Muscle of leg (tissue), 16 donors: Measurements from ENCODE around the gene ANKRD1. TPM values are rescaled to one million over a fixed set of nuclear protein-coding genes. Genes with fewer than 3 reads are reported as not detected.
A peak's percentile ranks its signal among the peaks of the same experiment; 100 is the strongest.

Experiments used
- DNase-seq: peaks from one replicate; pipeline ENCODE4 v3.0.0; 2013
- H3K27ac ChIP-seq: one replicate; pipeline ENCODE4 v1.5.1; 2013; ENCODE audit warnings: mild to moderate bottlenecking, low read length, control low read depth
- H3K27me3 ChIP-seq: one replicate; pipeline ENCODE4 v1.6.1; 2013; ENCODE audit warnings: low read length; ENCODE audit not compliant: control insufficient read depth, insufficient read depth
- H3K36me3 ChIP-seq: one replicate; pipeline ENCODE4 v1.6.1; 2013; ENCODE audit warnings: low read length; ENCODE audit not compliant: control insufficient read depth, insufficient read depth
- H3K4me1 ChIP-seq: one replicate; pipeline ENCODE4 v1.6.1; 2013; ENCODE audit warnings: low read length; ENCODE audit not compliant: control insufficient read depth, insufficient read depth
- H3K4me3 ChIP-seq: one replicate; pipeline ENCODE4 v1.5.1; 2013; ENCODE audit warnings: low read length, control low read depth
- H3K9me3 ChIP-seq: replicated peaks from 2 replicates; pipeline ENCODE4 v1.6.1; 2013; ENCODE audit warnings: low read depth, low read length; ENCODE audit not compliant: control insufficient read depth
- WGBS: methylation state at CpG from one replicate; pipeline ENCODE4 v1.1.5; 2013; ENCODE audit warnings: missing lambda C conversion rate; ENCODE audit not compliant: insufficient coverage; 5-methylcytosine and 5-hydroxymethylcytosine counted together
- long read RNA-seq, 11 donors: transcript quantifications; one replicate each; lab custom pipeline, GENCODE V29; 2026
- polyA plus RNA-seq, 8 donors: library from polyadenylated mRNA; unstranded; fragments of 120-200 nt; gene quantifications; one replicate each; pipeline versions ENCODE4 v1.2.1 to v1.2.3, GENCODE V29; 2013; ENCODE audit warnings: inconsistent platforms in 1 of 8, low replicate concordance in 1 of 8; ENCODE audit not compliant: insufficient read length in 8 of 8, insufficient read depth in 1 of 8
- total RNA-seq: library from RNA; stranded (reverse); fragments of 120-200 nt; gene quantifications from one replicate; pipeline ENCODE4 v1.2.4, GENCODE V29; 2013

ANKRD1 gene
- total RNA-seq, result 25.6 TPM
- 100 to 1,000 TPM in 2 of 8 donors, 10 to 100 TPM in 6; 12.5 to 128 (median 38.6) TPM for polyA plus RNA-seq
- long read RNA-seq, donor 1, partial matches to known transcripts, result 0 of 1 reads
- long read RNA-seq, donor 1, other reads (novel, unspliced or antisense), result 0 of 1 reads
- long read RNA-seq, donor 2, result 0 reads
- long read RNA-seq, donor 3, transcript ANKRD1-201 (9 exons, 1,979 nt), result major isoform, 7 of 7 reads
- long read RNA-seq, donor 3, partial matches to known transcripts, result 0 of 7 reads
- long read RNA-seq, donor 3, other reads (novel, unspliced or antisense), result 0 of 7 reads
- long read RNA-seq, donor 4, partial matches to known transcripts, result 0 of 1 reads
- long read RNA-seq, donor 4, other reads (novel, unspliced or antisense), result 0 of 1 reads
- long read RNA-seq, donor 5, transcript ANKRD1-201 (9 exons, 1,979 nt), result major isoform, 40 of 94 reads
- long read RNA-seq, donor 5, partial matches to known transcripts, result 54 of 94 reads
- long read RNA-seq, donor 5, other reads (novel, unspliced or antisense), result 0 of 94 reads
- long read RNA-seq, donor 6, partial matches to known transcripts, result 0 of 2 reads
- long read RNA-seq, donor 6, other reads (novel, unspliced or antisense), result 0 of 2 reads
- long read RNA-seq, donor 7, transcript ANKRD1-201 (9 exons, 1,979 nt), result major isoform, 5 of 192 reads
- long read RNA-seq, donor 7, partial matches to known transcripts, result 187 of 192 reads
- long read RNA-seq, donor 7, other reads (novel, unspliced or antisense), result 0 of 192 reads
- long read RNA-seq, donor 8, result 0 reads
- long read RNA-seq, donor 9, transcript ANKRD1-201 (9 exons, 1,979 nt), result major isoform, 5 of 10 reads
- long read RNA-seq, donor 9, partial matches to known transcripts, result 5 of 10 reads
- long read RNA-seq, donor 9, other reads (novel, unspliced or antisense), result 0 of 10 reads
- long read RNA-seq, donor 10, transcript ANKRD1-201 (9 exons, 1,979 nt), result major isoform, 15 of 94 reads
- long read RNA-seq, donor 10, partial matches to known transcripts, result 79 of 94 reads
- long read RNA-seq, donor 10, other reads (novel, unspliced or antisense), result 0 of 94 reads
- long read RNA-seq, donor 11, partial matches to known transcripts, result 0 of 2 reads
- long read RNA-seq, donor 11, other reads (novel, unspliced or antisense), result 0 of 2 reads

GRCh38 chr10:90920986-90921666 is at the start of gene ANKRD1:
ANKRD1 (minus strand) TSS chr10:90921087; CDS start chr10:90921027, 60 bp downstream.
- Histone ChIP-seq H3K27ac (peak within 1 kb of the TSS; percentile 77), H3K27me3 (no peaks in the 10 kb centered on the region), H3K4me3 (peak within 1 kb of the TSS; percentile 30), H3K36me3 (no peaks in the 10 kb centered on the region), H3K4me1 (peaks cover 17% of the 10 kb centered on the region), H3K9me3 (no peaks in the 10 kb centered on the region)
- WGBS, result 50% methylated on average over 1 of the region's 5 CpGs
- peak; percentile 84 for DNase-seq

GRCh38 chr10:90969947-90970673 is 49.2 kb upstream of the ANKRD1 start:
- Histone ChIP-seq H3K27me3 (no peaks in the 10 kb centered on the region), H3K36me3 (no peaks in the 10 kb centered on the region), H3K27ac (no peak overlapping the region), H3K9me3 (no peaks in the 10 kb centered on the region), H3K4me1 (peaks cover 3% of the 10 kb centered on the region), H3K4me3 (no peak overlapping the region)
- WGBS, result 95% methylated on average over 3 of the region's 6 CpGs
- DNase-seq, result no peak

- Histone ChIP-seq H3K27me3 (no peaks in the 10 kb centered on the region), H3K4me3 (no peak overlapping the region), H3K4me1 (peaks cover 9% of the 10 kb centered on the region)
Measured at GRCh38 chr10:90969121-90969534, 48.2 kb upstream of the ANKRD1 start.

GRCh38 chr10:90968328-90969081 is 47.6 kb upstream of the ANKRD1 start:
- DNase-seq, result peak; percentile 15
- Histone ChIP-seq H3K36me3 (no peaks in the 10 kb centered on the region), H3K4me3 (no peak overlapping the region), H3K9me3 (no peaks in the 10 kb centered on the region), H3K4me1 (peaks cover 9% of the 10 kb centered on the region), H3K27me3 (no peaks in the 10 kb centered on the region), H3K27ac (no peak overlapping the region)
- 71% methylated on average over 1 of the region's 6 CpGs for WGBS

More at GRCh38 chr10:90969121-90969534, 48.2 kb upstream of the ANKRD1 start:
- no peak overlapping the region for H3K27ac ChIP-seq
- DNase-seq, result no peak
- no peaks in the 10 kb centered on the region for H3K9me3 ChIP-seq
- no CpG with 5 or more reads among the region's 5 CpGs for WGBS
- H3K36me3 ChIP-seq, result no peaks in the 10 kb centered on the region

GRCh38 chr10:90967865-90968264 is 47.0 kb upstream of the ANKRD1 start:
- no peak for DNase-seq
- WGBS, result no CpG with 5 or more reads among the region's 3 CpGs
- Histone ChIP-seq H3K4me1 (peaks cover 9% of the 10 kb centered on the region), H3K4me3 (no peak overlapping the region), H3K36me3 (no peaks in the 10 kb centered on the region), H3K27ac (no peak overlapping the region), H3K27me3 (no peaks in the 10 kb centered on the region), H3K9me3 (no peaks in the 10 kb centered on the region)

GRCh38 chr10:90966146-90966545 is 45.3 kb upstream of the ANKRD1 start:
- Histone ChIP-seq H3K9me3 (no peaks in the 10 kb centered on the region), H3K27me3 (no peaks in the 10 kb centered on the region), H3K4me3 (no peak overlapping the region), H3K27ac (no peak overlapping the region), H3K36me3 (no peaks in the 10 kb centered on the region), H3K4me1 (peaks cover 9% of the 10 kb centered on the region)
- DNase-seq, result no peak

GRCh38 chr10:90965720-90966119 is 44.8 kb upstream of the ANKRD1 start:
- H3K27me3 ChIP-seq, result no peaks in the 10 kb centered on the region
- H3K4me3 ChIP-seq, result no peak overlapping the region
- no peaks in the 10 kb centered on the region for H3K36me3 ChIP-seq
- DNase-seq, result no peak
- H3K4me1 ChIP-seq, result peaks cover 9% of the 10 kb centered on the region
- H3K9me3 ChIP-seq, result no peaks in the 10 kb centered on the region
- H3K27ac ChIP-seq, result no peak overlapping the region
- 75% methylated on average over 1 of the region's 2 CpGs for WGBS

- Histone ChIP-seq H3K27ac (no peak overlapping the region), H3K27me3 (no peaks in the 10 kb centered on the region), H3K4me1 (peaks cover 9% of the 10 kb centered on the region), H3K36me3 (no peaks in the 10 kb centered on the region), H3K4me3 (no peak overlapping the region), H3K9me3 (no peaks in the 10 kb centered on the region)
- no CpG with 5 or more reads among the region's 1 CpG for WGBS
- peak; percentile 83 for DNase-seq
Measured at GRCh38 chr10:90964781-90965465, 44.0 kb upstream of the ANKRD1 start.
